A549 (cell line): ENCODE results near the gene PDHB. TPM values are rescaled to one million over a fixed set of nuclear protein-coding genes. Genes with fewer than 3 reads are reported as not detected.
A peak's percentile ranks its signal among the peaks of the same experiment; 100 is the strongest.

ENCODE experiments used
- ATAC-seq, 2 experiments: fragments of 200-7000 bp in 1 of 2; fragments of >200 bp in 1 of 2; cut with Nextera tagmentation in 1 of 2; cut with Tn5 transposase in 1 of 2; 3 replicates each; pipeline versions ENCODE4 v1.8.0 to v1.9.1; 2018 to 2020; ENCODE audit warnings: mild to moderate bottlenecking in 1 of 2, moderate library complexity in 1 of 2
- CTCF ChIA-PET: fragments of 300-600 bp; sonication (Branson Sonifier 250); formaldehyde crosslinking; extraction: SDS; loops from one replicate; lab custom pipeline; 2021; ENCODE audit warnings: antibody characterized with exemption, inconsistent platforms; lab: Yijun Ruan, JAX
- POLR2A ChIA-PET: fragments of 350-600 bp; formaldehyde crosslinking; extraction: SDS; loops from one replicate; lab custom pipeline; 2021; ENCODE audit warnings: antibody characterized with exemption, inconsistent platforms; lab: Yijun Ruan, JAX
- DNase-seq, 2 experiments: peaks; one replicate each; pipeline versions ENCODE4 v3.0.0 to v3.0.0-alpha.2; 2011 to 2016; ENCODE audit warnings: low read depth in 1 of 2, low spot score in 1 of 2
- FAIRE-seq: peaks from 2 replicates; lab custom pipeline; 2011; peaks lifted over from hg19 to GRCh38; lab: Jason Lieb, UNC
- H3K27ac ChIP-seq, 2 experiments: fragments of >200 bp; sonication (Bioruptor Twin); formaldehyde crosslinking; 3 replicates each; pipeline ENCODE4 v1.5.1; 2016 to 2017
- H3K4me1 ChIP-seq: fragments of >200 bp; sonication (Bioruptor Twin); formaldehyde crosslinking; 3 replicates; pipeline ENCODE4 v1.6.1; 2016
- H3K4me2 ChIP-seq: fragments of >200 bp; sonication (Bioruptor Twin); formaldehyde crosslinking; 3 replicates; pipeline ENCODE4 v1.6.1; 2016
- H3K4me3 ChIP-seq: fragments of >200 bp; sonication (Bioruptor Twin); formaldehyde crosslinking; 3 replicates; pipeline ENCODE4 v1.5.1; 2016
- H3K9me3 ChIP-seq: fragments of >200 bp; sonication (Bioruptor Twin); formaldehyde crosslinking; 3 replicates; pipeline ENCODE4 v1.6.1; 2016
- CHD4 ChIP-seq: fragments of 200-600 bp; sonication (generic); IDR thresholded peaks from 2 replicates; pipeline ENCODE4 v1.6.1; 2016; ENCODE audit warnings: antibody characterized with exemption, mild to moderate bottlenecking, borderline replicate concordance
- EP300 ChIP-seq, 2 experiments: fragments of >200 bp; sonication (Bioruptor Twin); formaldehyde crosslinking; IDR thresholded peaks; 2 replicates in 1 of 2; 3 replicates in 1 of 2; pipeline ENCODE4 v1.6.1; 2016 to 2017
- FOSB ChIP-seq: fragments of 250-450 bp; sonication (Bioruptor Pico); IDR thresholded peaks from 2 replicates; pipeline ENCODE4 v1.5.0; 2020; ENCODE audit warnings: mild to moderate bottlenecking, moderate library complexity
- GATA3 ChIP-seq: IDR thresholded peaks from 2 replicates; pipeline ENCODE4 v1.6.1; 2012; ENCODE audit warnings: borderline replicate concordance
- JUNB ChIP-seq: fragments of >200 bp; sonication (Bioruptor Twin); formaldehyde crosslinking; IDR thresholded peaks from 2 replicates; pipeline ENCODE4 v1.6.1; 2016
- KDM1A ChIP-seq: fragments of 200-600 bp; sonication (generic); IDR thresholded peaks from 2 replicates; pipeline ENCODE4 v1.6.1; 2016; ENCODE audit warnings: low read depth, mild to moderate bottlenecking
- KDM5A ChIP-seq: fragments of 200-600 bp; sonication (generic); IDR thresholded peaks from 2 replicates; pipeline ENCODE4 v1.6.1; 2016; ENCODE audit warnings: antibody characterized with exemption, mild to moderate bottlenecking
- MAFK ChIP-seq: fragments of 450-650 bp; IDR thresholded peaks from 2 replicates; pipeline ENCODE4 v1.6.1; 2014; ENCODE audit not compliant: partially characterized antibody
- NPAS2 ChIP-seq: fragments of 250-450 bp; sonication (Bioruptor Pico); IDR thresholded peaks from 2 replicates; pipeline ENCODE4 v1.8.0; 2022; ENCODE audit warnings: mild to moderate bottlenecking, moderate library complexity, borderline replicate concordance
- PHF8 ChIP-seq: fragments of 200-600 bp; sonication (generic); IDR thresholded peaks from 2 replicates; pipeline ENCODE4 v1.6.1; 2016; ENCODE audit warnings: low read depth, mild to moderate bottlenecking, antibody characterized with exemption, moderate library complexity, borderline replicate concordance
- SMC3 ChIP-seq: fragments of >200 bp; sonication (Bioruptor Twin); formaldehyde crosslinking; IDR thresholded peaks from 3 replicates; pipeline ENCODE4 v1.6.1; 2018; ENCODE audit warnings: inconsistent platforms
- SREBF2 ChIP-seq: fragments of 450-650 bp; IDR thresholded peaks from 2 replicates; pipeline ENCODE4 v1.6.1; 2014; ENCODE audit warnings: mild to moderate bottlenecking, moderate library complexity
- TP53 ChIP-seq: fragments of 250-450 bp; sonication (Bioruptor Pico); IDR thresholded peaks from 2 replicates; pipeline ENCODE4 v1.5.0; 2021; ENCODE audit warnings: mild to moderate bottlenecking, moderate library complexity
- ZFP36 ChIP-seq: fragments of 450-650 bp; IDR thresholded peaks from 2 replicates; pipeline ENCODE4 v1.6.1; 2014; ENCODE audit warnings: borderline replicate concordance; ENCODE audit not compliant: partially characterized antibody
- WGBS: methylation state at CpG from one replicate; pipeline ENCODE4 v1.1.6; 2017; ENCODE audit errors: missing lambda C conversion rate; 5-methylcytosine and 5-hydroxymethylcytosine counted together
- polyA plus RNA-seq, 4 experiments: library from polyadenylated mRNA; depleted of rRNA in 3 of 4; stranded (reverse); fragments of >200 nt; fragmentation: RNase III in 1 of 4; extraction: RNeasy Plus Mini Kit Qiagen cat#74134 plus additional on column Dnase treatment in 1 of 4; gene quantifications; 2 replicates in 3 of 4; 3 replicates in 1 of 4; pipeline ENCODE4 v1.2.3, GENCODE V29; 2011 to 2017
- TF ChIP-seq, protein P1 (sequence below): fragments of 200-600 bp; sonication (generic); IDR thresholded peaks from 2 replicates; pipeline ENCODE4 v1.6.1; 2016; ENCODE audit warnings: antibody characterized with exemption, mild to moderate bottlenecking, moderate library complexity
- TF ChIP-seq, protein P2 (sequence below): fragments of >200 bp; sonication (Bioruptor Twin); formaldehyde crosslinking; IDR thresholded peaks from 2 replicates; pipeline ENCODE4 v1.6.1; 2016

PDHB gene
- polyA plus RNA-seq, 2 of the 4 experiments (the other 2 are of a cell fraction), result 82.0 to 113 TPM

DNA sequence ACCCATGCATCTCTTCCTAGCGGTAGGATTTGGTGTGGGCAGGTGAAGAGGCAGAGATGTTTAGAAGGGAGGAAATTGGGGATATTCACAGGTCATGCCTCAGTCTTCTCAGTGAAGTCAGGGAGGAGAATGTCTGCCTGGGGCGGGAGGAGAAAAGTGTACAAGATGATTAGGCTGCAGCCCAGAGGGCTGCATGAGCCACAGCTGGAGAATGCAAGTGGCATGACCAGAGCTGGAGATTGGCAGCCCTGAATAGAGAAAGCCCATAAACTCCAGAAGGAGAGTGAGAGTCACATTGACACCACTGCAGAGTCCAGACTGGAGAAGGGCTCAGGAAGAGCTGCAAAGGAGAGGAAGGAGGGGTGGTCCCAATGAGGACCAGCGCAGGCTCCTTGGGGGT is 22.6 kb downstream of the PDHB start:
- no peak for DNase-seq
- Histone ChIP-seq H3K4me1 (no peaks in the 10 kb centered on the region), H3K27ac (no peak overlapping the region), H3K4me3 (no peak overlapping the region), H3K4me2 (no peak overlapping the region), H3K9me3 (no peaks in the 10 kb centered on the region)
- 89% methylated on average over 3 of the region's 3 CpGs for WGBS
- ATAC-seq, result no peak
- POLR2A ChIA-PET, result no interaction called here
- no peak for TF ChIP-seq ZFP36
- TF ChIP-seq SREBF2, result no peak
- TF ChIP-seq, protein P1, sequence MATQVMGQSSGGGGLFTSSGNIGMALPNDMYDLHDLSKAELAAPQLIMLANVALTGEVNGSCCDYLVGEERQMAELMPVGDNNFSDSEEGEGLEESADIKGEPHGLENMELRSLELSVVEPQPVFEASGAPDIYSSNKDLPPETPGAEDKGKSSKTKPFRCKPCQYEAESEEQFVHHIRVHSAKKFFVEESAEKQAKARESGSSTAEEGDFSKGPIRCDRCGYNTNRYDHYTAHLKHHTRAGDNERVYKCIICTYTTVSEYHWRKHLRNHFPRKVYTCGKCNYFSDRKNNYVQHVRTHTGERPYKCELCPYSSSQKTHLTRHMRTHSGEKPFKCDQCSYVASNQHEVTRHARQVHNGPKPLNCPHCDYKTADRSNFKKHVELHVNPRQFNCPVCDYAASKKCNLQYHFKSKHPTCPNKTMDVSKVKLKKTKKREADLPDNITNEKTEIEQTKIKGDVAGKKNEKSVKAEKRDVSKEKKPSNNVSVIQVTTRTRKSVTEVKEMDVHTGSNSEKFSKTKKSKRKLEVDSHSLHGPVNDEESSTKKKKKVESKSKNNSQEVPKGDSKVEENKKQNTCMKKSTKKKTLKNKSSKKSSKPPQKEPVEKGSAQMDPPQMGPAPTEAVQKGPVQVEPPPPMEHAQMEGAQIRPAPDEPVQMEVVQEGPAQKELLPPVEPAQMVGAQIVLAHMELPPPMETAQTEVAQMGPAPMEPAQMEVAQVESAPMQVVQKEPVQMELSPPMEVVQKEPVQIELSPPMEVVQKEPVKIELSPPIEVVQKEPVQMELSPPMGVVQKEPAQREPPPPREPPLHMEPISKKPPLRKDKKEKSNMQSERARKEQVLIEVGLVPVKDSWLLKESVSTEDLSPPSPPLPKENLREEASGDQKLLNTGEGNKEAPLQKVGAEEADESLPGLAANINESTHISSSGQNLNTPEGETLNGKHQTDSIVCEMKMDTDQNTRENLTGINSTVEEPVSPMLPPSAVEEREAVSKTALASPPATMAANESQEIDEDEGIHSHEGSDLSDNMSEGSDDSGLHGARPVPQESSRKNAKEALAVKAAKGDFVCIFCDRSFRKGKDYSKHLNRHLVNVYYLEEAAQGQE, result no peak
- TF ChIP-seq MAFK, result no peak
- no peak for TF ChIP-seq TP53 (CRISPR knock-in tag)
- TF ChIP-seq JUNB, result no peak
- TF ChIP-seq KDM1A, result no peak
- TF ChIP-seq KDM5A, result no peak
- TF ChIP-seq FOSB (CRISPR knock-in tag), result no peak
- no peak for TF ChIP-seq NPAS2 (CRISPR knock-in tag)
- TF ChIP-seq PHF8, result no peak
- no peak for TF ChIP-seq CHD4
- no peak for FAIRE-seq
- CTCF ChIA-PET, result interaction anchor here (0.6 to 1.9 kb wide), 4 partner anchors 11 to 265 kb away, joined by 3 to 7 read pairs (median 4); no protein-coding TSS in a partner anchor

DNA sequence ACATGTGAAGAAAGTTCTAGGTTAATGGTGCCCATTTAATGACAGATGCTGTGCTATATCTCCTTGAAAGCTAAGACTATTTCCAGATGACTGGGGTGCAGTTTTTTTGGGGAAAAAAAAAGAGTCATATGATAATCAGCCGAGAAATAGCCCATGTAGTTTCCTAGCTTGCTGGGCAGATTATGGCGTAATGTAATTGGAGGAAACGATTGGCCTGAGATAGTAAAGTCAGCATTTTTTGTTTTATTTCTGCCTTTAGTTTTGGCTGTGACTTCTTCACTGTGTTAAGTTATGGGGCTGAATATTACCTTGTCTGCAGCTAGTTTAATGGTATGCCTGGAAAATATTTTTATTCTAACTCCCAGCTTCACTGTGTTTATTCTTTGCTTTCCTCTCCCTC is 24.0 kb downstream of the PDHB start:
- Histone ChIP-seq H3K4me1 (no peaks in the 10 kb centered on the region), H3K27ac (no peak overlapping the region), H3K9me3 (no peaks in the 10 kb centered on the region), H3K4me2 (no peak overlapping the region), H3K4me3 (no peak overlapping the region)
- no peak for TF ChIP-seq GATA3
- peak; percentile 36 for TF ChIP-seq MAFK
- WGBS, result 94% methylated on average over 3 of the region's 3 CpGs
- no peak for FAIRE-seq
- no peak for ATAC-seq
- ChIA-PET CTCF (interaction anchor here (0.9 to 1.6 kb wide), 4 partner anchors 9 to 220 kb away, joined by 3 to 5 read pairs (median 4); no protein-coding TSS in a partner anchor), POLR2A (no interaction called here)
- DNase-seq, result no peak

DNA sequence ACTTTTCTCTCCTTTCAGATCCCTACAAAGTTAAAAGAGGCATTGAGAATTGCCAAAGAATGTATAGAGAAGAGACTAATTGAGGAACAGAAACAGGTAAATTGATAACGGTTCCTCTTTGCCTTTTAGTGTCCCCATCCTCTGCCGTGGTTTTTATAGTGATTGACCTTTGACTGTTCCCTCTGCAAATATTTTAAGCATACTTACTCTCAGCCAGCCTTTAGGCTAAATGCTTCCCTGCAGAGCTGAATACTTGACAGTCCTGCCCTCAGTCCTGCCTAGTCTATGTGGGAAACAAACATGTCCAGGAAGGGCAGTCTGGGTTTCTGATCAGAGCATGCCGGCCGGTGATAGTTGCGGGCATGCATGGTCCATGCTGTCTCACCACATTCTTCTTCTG is 24.7 kb downstream of the PDHB start:
- Histone ChIP-seq H3K9me3 (no peaks in the 10 kb centered on the region), H3K4me3 (no peak overlapping the region), H3K4me1 (no peaks in the 10 kb centered on the region), H3K27ac (no peak overlapping the region), H3K4me2 (no peak overlapping the region)
- ChIA-PET CTCF (interaction anchor here (0.9 to 1.6 kb wide), 5 partner anchors 9 to 221 kb away, joined by 3 to 5 read pairs (median 4); partner anchors contain the start of genes HTD2 and RPP14), POLR2A (no interaction called here)
- ATAC-seq (no peak), DNase-seq (no peak), FAIRE-seq (no peak)
- TF ChIP-seq, protein P2, sequence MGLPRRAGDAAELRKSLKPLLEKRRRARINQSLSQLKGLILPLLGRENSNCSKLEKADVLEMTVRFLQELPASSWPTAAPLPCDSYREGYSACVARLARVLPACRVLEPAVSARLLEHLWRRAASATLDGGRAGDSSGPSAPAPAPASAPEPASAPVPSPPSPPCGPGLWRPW, result no peak
- 83% methylated on average over 5 of the region's 5 CpGs for WGBS

DNA sequence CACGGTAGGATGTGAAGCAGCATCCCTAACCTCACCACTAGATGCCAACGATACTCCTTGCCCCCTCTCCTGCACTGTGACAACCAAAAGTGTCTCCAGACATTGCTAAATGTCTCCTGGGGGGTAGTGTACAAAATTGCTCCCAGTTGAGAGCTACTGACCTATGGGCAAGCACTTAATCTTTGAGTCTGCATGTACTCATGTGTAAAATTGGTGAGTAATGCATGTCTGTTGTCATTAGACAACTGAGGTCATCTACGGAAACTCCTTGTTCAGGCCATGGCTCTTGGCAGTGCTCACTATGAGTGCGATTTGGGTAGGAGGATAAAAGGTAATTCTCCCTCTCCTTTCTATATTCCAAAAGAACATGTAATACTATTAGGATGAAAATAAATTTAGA is 29.2 kb downstream of the PDHB start:
- Histone ChIP-seq H3K27ac (no peak overlapping the region), H3K4me1 (no peaks in the 10 kb centered on the region), H3K4me2 (no peak overlapping the region), H3K4me3 (no peak overlapping the region), H3K9me3 (no peaks in the 10 kb centered on the region)
- ChIA-PET POLR2A (no interaction called here), CTCF (interaction anchor here (0.5 to 2.5 kb wide), 4 partner anchors 11 to 1452 kb away, joined by 3 to 10 read pairs (median 3); no protein-coding TSS in a partner anchor)
- FAIRE-seq, result no peak
- no peak for DNase-seq
- TF ChIP-seq SMC3, result no peak
- TF ChIP-seq PHF8, result no peak
- TF ChIP-seq EP300 (IDR thresholded peaks at IDR 0.05), result no peak
- 66% methylated on average over 4 of the region's 4 CpGs for WGBS
- no peak for ATAC-seq
